HG02798 (cell line): ENCODE data around the gene RFLNA.

Experiments used
- ATAC-seq: cut with Tn5 transposase; IDR thresholded peaks from one replicate; pipeline ENCODE4 v1.9.1; 2021; ENCODE audit warnings: mild to moderate bottlenecking; ENCODE audit not compliant: unreplicated experiment, poor library complexity

The RFLNA gene

DNA sequence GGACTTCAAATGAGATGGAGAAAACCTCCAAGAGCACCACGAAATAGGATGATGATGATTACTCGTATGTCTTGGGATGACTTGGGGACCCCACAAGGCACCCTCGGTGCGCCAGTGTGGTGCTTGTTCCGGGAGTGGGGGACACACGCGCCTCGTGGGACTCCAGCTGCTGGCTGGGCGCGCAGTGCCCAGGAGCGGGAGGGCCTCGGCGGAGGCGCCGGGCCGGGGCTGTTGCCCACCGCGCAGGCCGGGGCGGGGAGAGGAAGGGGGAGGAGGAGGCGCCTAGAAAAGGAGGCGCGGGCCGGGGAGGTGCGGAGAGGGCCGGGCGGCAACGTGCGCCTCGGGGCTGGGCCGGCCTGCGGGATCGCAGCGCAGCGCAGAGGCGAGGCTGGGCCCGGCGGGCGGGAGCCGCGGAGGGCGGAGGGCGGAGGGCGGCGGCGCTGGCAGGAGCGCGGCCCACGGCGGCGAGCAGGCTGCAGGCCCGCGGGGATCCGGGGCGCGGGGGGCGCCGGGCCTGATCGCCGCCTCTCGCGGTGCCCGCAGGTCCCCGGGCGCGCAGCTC, at the start of gene RFLNA:
Gene RFLNA (plus strand): TSS at position 314 of the 562 bp plus-strand sequence. CDS start 337 bp downstream, outside the sequence.
- no peak for ATAC-seq

GRCh38 chr12:124247331-124247730, 47.6 kb upstream of the RFLNA start:
- ATAC-seq, result no peak

GRCh38 chr12:124248941-124249825, 45.7 kb upstream of the RFLNA start:
- ATAC-seq, result no peak

- no peak for ATAC-seq
Measured at GRCh38 chr12:124251186-124251585, 43.7 kb upstream of the RFLNA start.

GRCh38 chr12:124252964-124253363, 41.9 kb upstream of the RFLNA start:
- no peak for ATAC-seq

- ATAC-seq, result no peak
Measured at GRCh38 chr12:124254126-124254525, 40.8 kb upstream of the RFLNA start.

GRCh38 chr12:124259154-124260066, 35.5 kb upstream of the RFLNA start:
- no peak for ATAC-seq

- no peak for ATAC-seq
Measured at GRCh38 chr12:124261885-124262284, 33.0 kb upstream of the RFLNA start.

GRCh38 chr12:124264089-124264795, 30.7 kb upstream of the RFLNA start:
- no peak for ATAC-seq

DNA sequence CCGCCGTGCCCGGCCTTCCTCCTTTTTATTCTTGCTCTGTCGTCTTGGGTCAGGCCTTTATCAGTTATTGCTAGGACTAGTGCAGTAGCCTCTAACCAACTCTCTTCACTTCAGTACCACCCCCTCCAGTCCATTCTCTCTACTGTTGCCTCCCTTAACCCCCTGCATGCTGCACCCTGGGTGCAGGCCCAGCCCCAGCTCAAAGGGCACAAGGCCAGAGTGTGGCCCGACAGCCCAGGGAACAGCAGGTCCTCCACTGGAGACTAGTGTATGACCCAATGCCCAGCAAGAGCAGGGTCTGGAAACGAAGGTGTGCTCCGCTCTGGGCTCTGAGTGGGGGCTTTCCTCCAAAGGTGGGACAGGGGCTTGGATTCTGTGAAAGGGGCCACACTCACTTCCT, 30.0 kb upstream of the RFLNA start:
- no peak for ATAC-seq

DNA sequence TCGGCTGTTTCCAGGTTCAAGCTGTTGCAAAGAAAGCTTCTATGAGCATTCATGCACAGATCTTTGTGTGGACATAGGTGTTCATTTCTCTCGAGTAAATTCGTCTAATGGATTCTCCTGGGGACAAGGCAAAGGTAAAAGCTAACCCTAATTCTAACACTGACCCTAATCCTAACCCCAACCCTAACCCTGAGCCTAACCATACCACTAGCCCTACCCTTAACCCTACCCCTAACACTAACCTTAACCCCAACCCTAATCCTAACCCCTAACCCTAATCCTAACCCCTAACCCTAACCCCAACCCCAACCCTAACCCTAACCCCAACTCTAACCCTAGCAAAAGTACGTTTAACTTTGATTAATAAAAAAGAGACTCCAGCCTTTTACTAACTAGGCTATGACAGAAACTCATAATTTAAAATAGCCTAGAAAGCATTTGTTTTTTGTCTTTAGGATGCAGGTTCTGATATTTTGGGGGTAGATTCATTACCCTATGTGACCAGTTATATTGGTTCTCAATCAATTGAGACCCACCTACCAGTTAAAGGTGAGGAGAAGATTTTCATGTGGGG, 27.6 kb upstream of the RFLNA start:
- ATAC-seq, result no peak

GRCh38 chr12:124270671-124271070, 24.2 kb upstream of the RFLNA start:
- no peak for ATAC-seq

DNA sequence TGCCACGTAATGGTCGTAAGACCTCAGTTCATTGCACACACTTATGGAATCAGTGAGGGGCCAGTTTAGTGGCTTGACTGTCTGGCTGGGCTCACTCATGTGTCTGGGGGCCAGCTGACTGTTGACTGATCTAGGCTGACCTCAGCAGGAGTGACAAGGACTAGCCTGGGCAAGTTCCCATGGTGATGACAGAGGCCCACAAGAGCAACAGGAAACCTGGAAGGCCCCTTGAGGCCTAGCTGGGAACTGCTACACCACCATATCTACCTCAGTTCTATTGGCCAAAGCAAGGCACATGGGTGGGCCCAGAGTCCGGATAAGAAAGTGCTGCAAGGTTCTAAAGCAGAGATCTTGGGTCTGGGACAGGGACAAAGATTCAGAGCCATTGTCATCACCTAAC, 21.3 kb upstream of the RFLNA start:
- peak; percentile 82 for ATAC-seq

DNA sequence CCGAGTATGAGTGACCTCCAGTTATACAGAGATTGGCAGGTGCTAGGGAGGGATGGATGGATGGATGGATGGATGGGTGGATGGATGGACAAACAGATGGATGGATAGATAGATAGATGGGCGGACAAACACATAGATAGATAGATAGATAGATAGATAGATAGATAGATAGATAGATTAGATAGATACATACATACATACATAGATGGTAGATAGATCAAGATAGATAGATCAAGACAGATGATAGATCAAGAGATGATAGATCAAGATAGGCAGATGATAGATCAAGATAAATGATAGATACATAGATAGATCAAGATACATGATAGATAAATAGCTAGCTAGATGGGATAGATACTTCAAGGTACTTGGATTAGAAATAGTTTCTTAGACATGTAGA, 18.6 kb upstream of the RFLNA start:
- ATAC-seq, result no peak

GRCh38 chr12:124277394-124278241, 17.3 kb upstream of the RFLNA start:
- no peak for ATAC-seq

GRCh38 chr12:124278389-124279101, 16.3 kb upstream of the RFLNA start:
- no peak for ATAC-seq

DNA sequence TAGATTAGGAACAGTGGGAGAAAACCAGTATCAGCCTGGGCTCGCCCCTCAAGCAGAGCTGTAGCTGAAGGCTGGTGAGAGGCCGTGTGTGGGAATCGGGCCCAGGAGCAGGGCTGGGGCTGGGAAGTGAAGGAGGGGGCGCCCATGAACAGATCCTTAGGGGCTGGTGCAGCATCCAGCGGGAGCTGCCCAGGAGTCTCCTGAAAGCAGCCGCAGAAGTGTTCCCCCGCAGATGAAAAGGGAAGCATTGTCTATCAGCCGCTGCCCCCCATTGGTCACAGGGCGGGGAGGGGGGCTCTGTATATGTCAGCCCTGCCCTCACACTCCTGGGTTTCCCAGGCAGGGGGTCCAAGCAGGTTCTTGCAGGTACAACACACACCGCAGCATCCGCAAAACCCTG, 15.6 kb upstream of the RFLNA start:
- ATAC-seq, result no peak

DNA sequence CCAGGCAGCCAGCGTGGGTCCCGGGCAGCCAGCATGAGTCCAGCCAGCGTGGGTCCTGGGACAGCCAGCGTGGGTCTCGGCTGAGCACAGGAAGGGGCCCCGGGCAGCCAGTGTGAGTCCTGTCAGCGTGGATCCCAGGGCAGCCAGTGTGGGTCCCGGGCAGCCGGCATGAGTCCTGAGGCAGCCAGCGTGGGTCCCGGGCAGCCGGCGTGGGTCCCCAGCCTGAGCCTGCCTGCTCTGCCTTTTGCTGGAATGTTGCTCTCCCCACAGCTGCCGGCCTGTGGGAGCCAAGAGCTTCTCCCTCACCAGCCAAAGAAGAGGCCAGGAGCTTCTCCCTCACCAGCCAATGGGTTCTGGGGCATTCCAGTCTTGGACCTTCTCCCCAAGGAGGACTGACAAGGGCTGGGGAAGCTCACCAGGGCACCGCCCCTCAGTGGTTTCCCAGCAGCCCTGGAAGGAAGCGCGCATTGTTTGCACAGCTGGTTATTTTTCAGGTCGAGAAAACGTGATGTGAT, 15.0 kb upstream of the RFLNA start:
- ATAC-seq, result no peak
